HEK293 (cell line): ENCODE measurements around the gene FRA10AC1.

Experiments used
- CTCF ChIA-PET: fragments of 350-600 bp; formaldehyde crosslinking; extraction: SDS; loops from one replicate; lab custom pipeline; 2021; ENCODE audit warnings: antibody characterized with exemption; lab: Yijun Ruan, JAX
- POLR2A ChIA-PET: fragments of 300-600 bp; formaldehyde crosslinking; extraction: SDS; loops from one replicate; lab custom pipeline; 2020; ENCODE audit warnings: antibody characterized with exemption, inconsistent platforms; lab: Yijun Ruan, JAX
- H3K27ac ChIP-seq: fragments of 200-500 bp; sonication (Bioruptor generic); 2 replicates; pipeline ENCODE4 v1.5.1; 2014; ENCODE audit warnings: low read depth, low read length, control low read depth, inconsistent platforms; ENCODE audit errors: extremely low read depth
- H3K36me3 ChIP-seq, 2 experiments: fragments of 200-500 bp in 1 of 2; sonication (Bioruptor generic) in 1 of 2; 1 replicate in 1 of 2; 2 replicates in 1 of 2; pipeline ENCODE4 v1.5.1; 2014 to 2017; ENCODE audit warnings: inconsistent platforms in 2 of 2, low read length in 2 of 2; ENCODE audit not compliant: control insufficient read depth in 2 of 2, insufficient read depth in 1 of 2
- H3K4me1 ChIP-seq: fragments of 200-500 bp; sonication (Bioruptor generic); 2 replicates; pipeline ENCODE4 v1.5.1; 2014; ENCODE audit warnings: mild to moderate bottlenecking, low read length, inconsistent platforms; ENCODE audit not compliant: control insufficient read depth, insufficient read depth
- H3K4me3 ChIP-seq: 2 replicates; pipeline ENCODE4 v1.5.1; 2011; ENCODE audit warnings: low read depth, mild to moderate bottlenecking, control low read depth, low read length, moderate library complexity
- H3K9me3 ChIP-seq: fragments of 200-500 bp; sonication (Bioruptor generic); 2 replicates; pipeline ENCODE4 v1.5.1; 2014; ENCODE audit warnings: low read depth, low read length, inconsistent platforms; ENCODE audit not compliant: control insufficient read depth, insufficient read depth
- GLI4 ChIP-seq: fragments of 450-650 bp; formaldehyde crosslinking; IDR thresholded peaks from 2 replicates; pipeline ENCODE4 v1.5.1; 2016; ENCODE audit warnings: missing biosample characterization, missing genetic modification characterization
- KLF9 ChIP-seq: fragments of 450-650 bp; formaldehyde crosslinking; IDR thresholded peaks from 2 replicates; pipeline ENCODE4 v1.5.1; 2016; ENCODE audit warnings: missing biosample characterization, missing genetic modification characterization, low read depth
- OVOL3 ChIP-seq: fragments of 450-650 bp; formaldehyde crosslinking; IDR thresholded peaks from 2 replicates; pipeline ENCODE4 v1.5.1; 2016; ENCODE audit warnings: missing biosample characterization, missing genetic modification characterization
- PATZ1 ChIP-seq: fragments of 450-650 bp; formaldehyde crosslinking; IDR thresholded peaks from 2 replicates; pipeline ENCODE4 v1.5.1; 2016; ENCODE audit warnings: missing biosample characterization, missing genetic modification characterization
- PRDM6 ChIP-seq: fragments of 450-650 bp; formaldehyde crosslinking; IDR thresholded peaks from 2 replicates; pipeline ENCODE4 v1.5.1; 2017; ENCODE audit warnings: missing biosample characterization, missing genetic modification characterization
- ZBTB10 ChIP-seq: fragments of 450-650 bp; formaldehyde crosslinking; IDR thresholded peaks from 2 replicates; pipeline ENCODE4 v1.5.1; 2016; ENCODE audit warnings: missing biosample characterization, missing genetic modification characterization
- ZBTB21 ChIP-seq: fragments of 450-650 bp; formaldehyde crosslinking; IDR thresholded peaks from 2 replicates; pipeline ENCODE4 v1.5.1; 2017; ENCODE audit warnings: missing biosample characterization, missing genetic modification characterization
- ZFP37 ChIP-seq: fragments of 450-650 bp; formaldehyde crosslinking; IDR thresholded peaks from 2 replicates; pipeline ENCODE4 v1.5.1; 2016; ENCODE audit warnings: missing biosample characterization, missing genetic modification characterization
- ZNF138 ChIP-seq: fragments of 450-650 bp; formaldehyde crosslinking; IDR thresholded peaks from 2 replicates; pipeline ENCODE4 v1.5.1; 2016; ENCODE audit warnings: missing biosample characterization, missing genetic modification characterization, borderline replicate concordance
- ZNF146 ChIP-seq: fragments of 450-650 bp; formaldehyde crosslinking; IDR thresholded peaks from 2 replicates; pipeline ENCODE4 v1.5.1; 2016; ENCODE audit warnings: missing biosample characterization, missing genetic modification characterization
- ZNF16 ChIP-seq: fragments of 450-650 bp; formaldehyde crosslinking; IDR thresholded peaks from 2 replicates; pipeline ENCODE4 v1.5.1; 2016; ENCODE audit warnings: low read depth, missing biosample characterization, missing genetic modification characterization
- ZNF2 ChIP-seq: fragments of 450-650 bp; formaldehyde crosslinking; IDR thresholded peaks from 2 replicates; pipeline ENCODE4 v1.5.1; 2016; ENCODE audit warnings: missing biosample characterization, missing genetic modification characterization
- ZNF211 ChIP-seq: fragments of 450-650 bp; formaldehyde crosslinking; IDR thresholded peaks from 2 replicates; pipeline ENCODE4 v1.5.1; 2016; ENCODE audit warnings: low read depth, missing biosample characterization, missing genetic modification characterization
- ZNF266 ChIP-seq: fragments of 450-650 bp; formaldehyde crosslinking; IDR thresholded peaks from 2 replicates; pipeline ENCODE4 v1.5.1; 2016; ENCODE audit warnings: missing biosample characterization, missing genetic modification characterization, low read depth
- ZNF561 ChIP-seq: fragments of 450-650 bp; IDR thresholded peaks from 2 replicates; pipeline ENCODE4 v1.5.1; 2018; ENCODE audit warnings: missing biosample characterization, missing genetic modification characterization, borderline replicate concordance
- ZNF768 ChIP-seq: fragments of 450-650 bp; formaldehyde crosslinking; IDR thresholded peaks from 2 replicates; pipeline ENCODE4 v1.5.1; 2018; ENCODE audit warnings: missing biosample characterization, mild to moderate bottlenecking, missing genetic modification characterization
- ZNF837 ChIP-seq: fragments of 450-650 bp; formaldehyde crosslinking; IDR thresholded peaks from 2 replicates; pipeline ENCODE4 v1.5.1; 2016; ENCODE audit warnings: missing biosample characterization, missing genetic modification characterization
- TF ChIP-seq, protein P1 (sequence below): fragments of 450-650 bp; formaldehyde crosslinking; IDR thresholded peaks from 2 replicates; pipeline ENCODE4 v1.5.1; 2017; ENCODE audit warnings: missing biosample characterization, missing genetic modification characterization
- TF ChIP-seq, protein P2 (sequence below): fragments of 450-650 bp; formaldehyde crosslinking; IDR thresholded peaks from 2 replicates; pipeline ENCODE4 v1.5.1; 2016; ENCODE audit warnings: missing biosample characterization, missing genetic modification characterization, low read depth

Gene FRA10AC1

DNA sequence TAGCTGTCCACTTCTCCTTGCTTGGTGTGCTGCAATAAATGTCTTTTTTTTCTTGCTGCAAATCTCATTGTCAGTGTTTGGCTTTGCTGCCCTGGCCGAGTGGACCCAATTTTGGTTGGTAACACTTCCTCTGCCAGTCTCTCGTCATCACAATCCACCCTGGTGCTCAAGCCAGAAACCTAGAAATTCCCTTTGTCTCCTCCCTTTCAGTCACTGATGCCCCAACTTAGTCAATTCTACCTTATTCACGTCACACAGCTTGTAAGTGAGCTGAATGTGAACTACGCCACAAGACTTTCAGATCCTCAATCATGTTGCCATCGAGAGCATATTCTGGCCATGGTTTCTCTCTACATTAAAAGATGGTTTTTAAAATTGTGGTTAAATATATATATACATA lies 13.0 kb upstream of the FRA10AC1 start (continued):
- no peak for TF ChIP-seq ZNF266 (tag by site-specific recombination)
- TF ChIP-seq ZNF561 (tag by site-specific recombination) = no peak
- no peak for TF ChIP-seq ZNF768 (tag by site-specific recombination)
- TF ChIP-seq ZBTB10 (tag by site-specific recombination) = no peak
- no peak for TF ChIP-seq PRDM6 (tag by site-specific recombination)
- TF ChIP-seq KLF9 (tag by site-specific recombination) = no peak

GRCh38 chr10:93712593-93712992 lies 10.2 kb upstream of the FRA10AC1 start:
- POLR2A ChIA-PET = no interaction called here
- H3K4me1 ChIP-seq = no peaks in the 10 kb centered on the region
- no peak overlapping the region for H3K27ac ChIP-seq
- no peaks in the 10 kb centered on the region for H3K9me3 ChIP-seq
- TF ChIP-seq ZNF2 (tag by site-specific recombination) (no peak), ZNF837 (tag by site-specific recombination) (no peak), OVOL3 (no peak), GLI4 (tag by site-specific recombination) (no peak), ZFP37 (tag by site-specific recombination) (no peak), ZNF211 (tag by site-specific recombination) (no peak), ZNF146 (tag by site-specific recombination) (no peak)
- TF ChIP-seq, protein P1, sequence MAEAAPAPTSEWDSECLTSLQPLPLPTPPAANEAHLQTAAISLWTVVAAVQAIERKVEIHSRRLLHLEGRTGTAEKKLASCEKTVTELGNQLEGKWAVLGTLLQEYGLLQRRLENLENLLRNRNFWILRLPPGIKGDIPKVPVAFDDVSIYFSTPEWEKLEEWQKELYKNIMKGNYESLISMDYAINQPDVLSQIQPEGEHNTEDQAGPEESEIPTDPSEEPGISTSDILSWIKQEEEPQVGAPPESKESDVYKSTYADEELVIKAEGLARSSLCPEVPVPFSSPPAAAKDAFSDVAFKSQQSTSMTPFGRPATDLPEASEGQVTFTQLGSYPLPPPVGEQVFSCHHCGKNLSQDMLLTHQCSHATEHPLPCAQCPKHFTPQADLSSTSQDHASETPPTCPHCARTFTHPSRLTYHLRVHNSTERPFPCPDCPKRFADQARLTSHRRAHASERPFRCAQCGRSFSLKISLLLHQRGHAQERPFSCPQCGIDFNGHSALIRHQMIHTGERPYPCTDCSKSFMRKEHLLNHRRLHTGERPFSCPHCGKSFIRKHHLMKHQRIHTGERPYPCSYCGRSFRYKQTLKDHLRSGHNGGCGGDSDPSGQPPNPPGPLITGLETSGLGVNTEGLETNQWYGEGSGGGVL (tag by site-specific recombination) = no peak
- TF ChIP-seq, protein P2, sequence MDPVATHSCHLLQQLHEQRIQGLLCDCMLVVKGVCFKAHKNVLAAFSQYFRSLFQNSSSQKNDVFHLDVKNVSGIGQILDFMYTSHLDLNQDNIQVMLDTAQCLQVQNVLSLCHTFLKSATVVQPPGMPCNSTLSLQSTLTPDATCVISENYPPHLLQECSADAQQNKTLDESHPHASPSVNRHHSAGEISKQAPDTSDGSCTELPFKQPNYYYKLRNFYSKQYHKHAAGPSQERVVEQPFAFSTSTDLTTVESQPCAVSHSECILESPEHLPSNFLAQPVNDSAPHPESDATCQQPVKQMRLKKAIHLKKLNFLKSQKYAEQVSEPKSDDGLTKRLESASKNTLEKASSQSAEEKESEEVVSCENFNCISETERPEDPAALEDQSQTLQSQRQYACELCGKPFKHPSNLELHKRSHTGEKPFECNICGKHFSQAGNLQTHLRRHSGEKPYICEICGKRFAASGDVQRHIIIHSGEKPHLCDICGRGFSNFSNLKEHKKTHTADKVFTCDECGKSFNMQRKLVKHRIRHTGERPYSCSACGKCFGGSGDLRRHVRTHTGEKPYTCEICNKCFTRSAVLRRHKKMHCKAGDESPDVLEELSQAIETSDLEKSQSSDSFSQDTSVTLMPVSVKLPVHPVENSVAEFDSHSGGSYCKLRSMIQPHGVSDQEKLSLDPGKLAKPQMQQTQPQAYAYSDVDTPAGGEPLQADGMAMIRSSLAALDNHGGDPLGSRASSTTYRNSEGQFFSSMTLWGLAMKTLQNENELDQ (tag by site-specific recombination) = no peak
- no peak overlapping the region for H3K4me3 ChIP-seq
- CTCF ChIA-PET = no interaction called here
- no peaks in the 10 kb centered on the region for H3K36me3 ChIP-seq

DNA sequence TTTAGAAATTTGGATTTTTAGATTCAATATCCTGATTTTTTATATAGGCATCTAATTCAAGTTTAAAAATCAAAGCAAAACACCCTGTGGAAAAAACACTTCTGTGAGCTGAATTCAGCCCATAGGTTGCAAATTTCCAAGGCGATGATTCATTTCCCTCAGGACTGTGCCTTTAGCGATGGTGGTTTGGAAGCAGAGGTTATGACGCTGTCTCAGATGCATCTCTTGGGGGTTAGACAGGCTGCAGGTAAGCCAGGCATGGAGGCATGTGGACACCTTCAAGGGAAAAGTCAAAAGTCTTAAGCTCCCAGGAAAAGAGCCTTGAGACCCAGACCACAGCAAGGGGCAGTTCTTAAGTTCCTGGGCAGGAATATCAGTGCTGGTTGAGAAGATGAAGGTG lies 9.5 kb upstream of the FRA10AC1 start:
- H3K4me1 ChIP-seq = no peaks in the 10 kb centered on the region
- no peak overlapping the region for H3K27ac ChIP-seq
- ChIA-PET CTCF (interaction anchor here (0.6 to 1.1 kb wide), 2 partner anchors 101 to 148 kb away, joined by 3 read pairs; no protein-coding TSS in a partner anchor), POLR2A (no interaction called here)
- no peaks in the 10 kb centered on the region for H3K36me3 ChIP-seq
- H3K9me3 ChIP-seq = no peaks in the 10 kb centered on the region
- TF ChIP-seq ZNF16 (tag by site-specific recombination) = no peak
- no peak for TF ChIP-seq ZBTB21 (tag by site-specific recombination)
- no peak for TF ChIP-seq PATZ1 (tag by site-specific recombination)
- TF ChIP-seq ZNF138 = no peak
- H3K4me3 ChIP-seq = no peak overlapping the region
